ENCODE measurements around the gene GAS1. TPM values are rescaled to one million over a fixed set of nuclear protein-coding genes. Genes with fewer than 3 reads are reported as not detected.

GAS1 gene
- total RNA-seq, 1 donor from 2014 or later = 3.3 TPM

DNA sequence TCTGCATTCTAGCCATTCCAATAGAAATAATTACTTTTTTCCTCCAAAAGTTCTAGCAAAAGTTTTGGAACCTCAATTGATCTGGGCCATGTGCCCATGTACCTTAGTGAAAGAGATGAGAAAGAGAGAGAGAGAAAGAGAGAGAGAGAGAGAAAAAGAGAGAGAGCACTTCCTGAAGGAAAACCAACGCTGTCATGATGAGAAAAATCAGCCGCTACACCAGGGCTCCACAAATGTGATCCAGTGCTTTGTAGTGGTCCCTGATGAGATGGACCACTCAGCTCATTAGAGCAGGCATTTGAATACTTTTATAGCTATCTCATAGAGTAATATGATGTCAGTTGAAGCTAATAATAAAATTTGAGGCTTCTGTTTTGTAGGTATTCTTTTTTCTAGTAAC lies 7.7 kb upstream of the GAS1 start:
- no peak for DNase-seq (ENCODE audit: low read depth)
- no peak overlapping the region for H3K4me3 ChIP-seq (ENCODE audit: low read depth, low read length)
- TF ChIP-seq, protein P1, sequence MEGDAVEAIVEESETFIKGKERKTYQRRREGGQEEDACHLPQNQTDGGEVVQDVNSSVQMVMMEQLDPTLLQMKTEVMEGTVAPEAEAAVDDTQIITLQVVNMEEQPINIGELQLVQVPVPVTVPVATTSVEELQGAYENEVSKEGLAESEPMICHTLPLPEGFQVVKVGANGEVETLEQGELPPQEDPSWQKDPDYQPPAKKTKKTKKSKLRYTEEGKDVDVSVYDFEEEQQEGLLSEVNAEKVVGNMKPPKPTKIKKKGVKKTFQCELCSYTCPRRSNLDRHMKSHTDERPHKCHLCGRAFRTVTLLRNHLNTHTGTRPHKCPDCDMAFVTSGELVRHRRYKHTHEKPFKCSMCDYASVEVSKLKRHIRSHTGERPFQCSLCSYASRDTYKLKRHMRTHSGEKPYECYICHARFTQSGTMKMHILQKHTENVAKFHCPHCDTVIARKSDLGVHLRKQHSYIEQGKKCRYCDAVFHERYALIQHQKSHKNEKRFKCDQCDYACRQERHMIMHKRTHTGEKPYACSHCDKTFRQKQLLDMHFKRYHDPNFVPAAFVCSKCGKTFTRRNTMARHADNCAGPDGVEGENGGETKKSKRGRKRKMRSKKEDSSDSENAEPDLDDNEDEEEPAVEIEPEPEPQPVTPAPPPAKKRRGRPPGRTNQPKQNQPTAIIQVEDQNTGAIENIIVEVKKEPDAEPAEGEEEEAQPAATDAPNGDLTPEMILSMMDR (conservative IDR thresholded peaks at IDR 0.05; ENCODE audit: low read depth, low read length) = no peak

DNA sequence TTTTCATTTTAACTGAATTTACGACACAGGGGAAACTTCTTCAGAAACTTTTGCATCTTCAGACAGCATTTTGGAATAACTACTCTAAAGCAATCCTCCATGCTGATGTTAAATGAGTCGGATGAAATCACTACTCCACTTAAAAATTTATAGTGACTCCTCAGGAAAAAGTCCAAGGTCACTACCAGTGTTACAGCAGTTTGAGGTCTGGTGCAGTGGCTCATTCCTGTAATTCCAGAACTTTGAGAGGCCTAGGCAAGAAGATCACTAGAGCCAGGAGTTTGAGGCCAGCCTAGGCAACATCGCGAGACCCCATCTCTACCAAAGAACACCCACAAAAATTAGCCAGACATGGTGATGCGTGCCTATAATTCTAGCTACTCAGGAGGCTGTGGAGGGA lies 5.9 kb upstream of the GAS1 start:
- no peak for DNase-seq (ENCODE audit: low read depth)
- no peak overlapping the region for H3K4me3 ChIP-seq (ENCODE audit: low read depth, low read length)
- TF ChIP-seq, protein P1 (conservative IDR thresholded peaks at IDR 0.05; ENCODE audit: low read depth, low read length) = no peak

DNA sequence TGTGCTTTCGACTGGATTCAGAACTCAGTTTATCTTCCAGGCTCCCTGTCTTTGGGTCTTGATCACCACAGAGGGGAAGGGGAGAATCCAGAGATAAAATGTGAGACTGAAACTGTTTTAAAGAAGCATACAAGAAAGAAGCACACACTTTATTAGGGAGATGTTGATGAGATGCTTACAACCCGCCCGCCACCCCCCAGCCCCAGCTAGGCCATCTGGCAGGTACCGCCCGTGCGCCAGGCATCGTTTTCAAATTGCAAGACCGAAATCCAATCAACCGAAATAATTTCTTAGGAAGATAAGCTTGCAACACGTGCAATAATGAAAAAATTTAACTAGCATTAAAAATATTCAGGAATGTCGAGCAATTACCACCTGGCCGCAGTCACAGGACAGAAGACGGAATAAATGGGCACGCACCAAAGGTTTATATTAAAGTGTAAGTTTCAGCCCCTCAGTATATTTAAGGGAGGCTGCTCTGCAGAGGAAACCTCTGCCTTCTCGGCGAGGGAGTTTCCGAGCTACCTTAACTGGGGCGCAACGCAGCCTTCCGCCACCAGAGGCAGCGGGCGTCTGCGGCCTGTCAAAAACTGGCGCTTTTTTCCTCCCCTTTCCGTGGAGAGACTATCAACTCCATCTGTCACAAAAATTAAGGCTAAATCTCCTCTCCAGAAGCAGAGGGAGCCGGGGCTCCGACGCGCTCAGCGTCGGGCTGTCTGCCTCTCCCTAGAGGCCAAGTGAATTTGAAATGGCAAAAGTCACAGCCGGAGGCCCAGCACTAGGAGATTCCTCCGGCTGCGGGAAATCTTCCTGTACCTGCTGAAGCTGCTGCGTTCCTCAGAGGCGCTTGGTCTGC lies 996 bp upstream of the GAS1 start:
- DNase-seq (ENCODE audit: low read depth) = peak; percentile 31
- TF ChIP-seq, protein P1 (conservative IDR thresholded peaks at IDR 0.05; ENCODE audit: low read depth, low read length) = peak; percentile 80
- peak overlapping the region; percentile 67 for H3K4me3 ChIP-seq (ENCODE audit: low read depth, low read length)

DNA sequence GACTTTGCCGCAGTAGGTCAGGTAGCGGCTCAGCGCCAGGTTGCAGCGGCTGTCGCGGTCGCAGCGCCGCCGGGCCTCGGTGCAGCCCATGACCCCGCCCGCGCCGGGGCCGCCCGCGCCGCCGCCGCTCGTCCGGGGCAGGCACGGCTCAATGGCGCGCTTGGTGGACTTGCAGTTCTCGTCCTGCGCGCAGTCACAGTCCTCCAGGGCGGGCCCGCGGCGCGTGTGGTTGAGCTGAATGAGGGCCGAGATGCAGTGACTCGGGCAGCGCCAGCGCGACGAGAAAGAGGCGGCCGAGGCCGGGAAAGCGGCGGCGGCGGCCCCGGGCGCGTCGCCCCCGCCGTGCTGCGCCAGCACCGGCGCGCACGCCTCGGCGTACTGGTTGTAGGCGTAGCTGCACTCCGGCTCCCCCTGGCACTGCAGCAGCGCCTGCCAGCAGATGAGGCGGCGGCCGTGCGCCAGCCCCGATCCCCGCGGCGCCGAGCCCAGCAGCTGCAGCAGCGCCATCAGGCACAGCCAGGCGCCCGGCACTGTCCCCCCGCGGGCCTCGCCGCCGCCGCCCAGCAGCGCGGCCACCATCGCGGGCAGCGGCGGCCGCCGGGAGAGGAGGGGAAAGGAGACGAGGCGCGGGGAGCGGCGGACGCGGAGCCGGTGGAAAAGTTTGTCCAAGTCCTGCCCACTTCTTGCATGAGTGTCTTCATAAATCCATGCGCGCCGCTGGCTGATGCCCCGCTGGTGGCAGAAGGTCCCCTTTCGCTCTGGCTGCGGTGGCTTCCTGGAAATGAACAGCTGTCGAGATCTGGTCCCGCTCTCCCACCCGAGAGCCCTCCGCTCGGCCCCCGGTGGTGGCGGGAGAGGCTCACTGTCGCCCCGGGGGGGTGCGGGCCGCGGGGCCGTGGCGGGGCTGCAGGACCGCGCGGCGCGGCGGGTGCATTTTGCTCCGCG lies 833 bp downstream of the GAS1 start:
- DNase-seq (ENCODE audit: low read depth) = no peak
- TF ChIP-seq, protein P1 (conservative IDR thresholded peaks at IDR 0.05; ENCODE audit: low read depth, low read length) = no peak

DNA sequence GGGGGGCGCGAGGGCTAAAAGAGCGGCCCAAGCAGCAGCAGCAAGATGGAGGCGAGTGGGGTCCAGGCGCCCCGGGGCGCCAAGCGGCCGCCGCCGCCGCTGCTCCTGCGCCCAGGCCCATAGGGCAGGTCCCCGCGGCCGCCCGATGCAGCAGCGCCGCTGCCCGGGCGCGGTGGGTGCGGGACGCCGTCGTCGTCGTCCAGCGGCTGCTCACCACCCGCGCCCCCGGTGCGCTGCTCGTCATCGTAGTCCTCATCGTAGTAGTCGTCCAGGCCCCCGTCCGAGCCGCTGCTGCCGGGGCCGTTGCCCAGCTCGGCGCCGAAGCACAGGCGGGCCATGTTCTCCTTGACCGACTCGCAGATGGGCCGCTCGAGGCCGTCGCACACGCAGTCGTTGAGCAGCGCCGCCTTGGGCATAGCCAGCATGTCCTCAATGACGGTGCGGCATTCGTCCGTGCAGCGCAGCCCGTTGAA lies 1.5 kb downstream of the GAS1 start:
- peak overlapping the region; percentile 67 for H3K4me3 ChIP-seq (ENCODE audit: low read depth, low read length)
- no peak for DNase-seq (ENCODE audit: low read depth)
- TF ChIP-seq, protein P1 (conservative IDR thresholded peaks at IDR 0.05; ENCODE audit: low read depth, low read length) = no peak

More for the DNA sequence above, 833 bp downstream of the GAS1 start:
- H3K4me3 ChIP-seq (ENCODE audit: low read depth, low read length) = peak overlapping the region; percentile 67

DNA sequence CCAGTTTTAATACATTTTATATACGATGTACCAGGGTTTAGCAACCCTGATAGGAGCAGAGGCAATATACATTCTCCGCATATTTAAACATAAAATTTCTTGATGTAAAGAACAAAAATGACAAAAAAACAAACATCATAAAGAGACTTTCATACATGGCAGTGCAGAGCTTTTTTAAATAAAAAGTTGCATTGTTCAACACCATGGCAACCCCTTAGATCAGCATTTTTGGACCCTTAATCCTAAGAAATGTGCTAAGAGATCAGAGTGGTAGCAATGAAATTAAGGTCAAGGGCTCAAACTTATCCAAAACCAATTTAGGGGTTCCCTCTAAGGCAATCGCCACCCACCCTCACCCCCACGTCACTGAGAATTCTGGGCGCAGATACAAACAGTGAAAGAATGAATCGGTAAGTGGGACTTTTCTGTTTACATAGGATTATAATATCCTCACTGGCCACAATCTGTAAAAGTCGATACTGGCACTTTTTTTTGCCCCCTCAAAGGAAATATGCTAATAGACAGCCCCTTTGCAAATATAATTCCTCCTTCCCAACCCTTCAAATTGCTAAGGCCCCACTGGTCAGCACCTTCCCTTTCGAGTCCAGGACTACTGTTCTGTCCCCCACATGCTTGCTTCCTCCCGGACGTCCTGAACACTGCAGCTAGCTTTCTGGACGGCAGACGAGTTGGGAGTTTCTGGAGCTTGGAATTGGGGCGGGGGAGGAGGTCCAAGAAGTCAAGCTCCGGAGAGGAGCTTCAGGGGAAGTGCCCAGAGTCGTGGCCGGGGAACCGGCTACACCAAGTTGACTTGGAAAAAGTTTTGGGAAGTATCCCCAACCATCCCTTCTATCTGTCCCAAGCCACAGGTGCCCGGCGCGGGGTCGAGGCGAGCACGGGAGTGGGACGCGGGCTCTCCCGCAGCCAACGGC lies 2.2 kb downstream of the GAS1 start:
- TF ChIP-seq, protein P1 (conservative IDR thresholded peaks at IDR 0.05; ENCODE audit: low read depth, low read length) = no peak
- H3K4me3 ChIP-seq (ENCODE audit: low read depth, low read length) = peak overlapping the region; percentile 67
- DNase-seq (ENCODE audit: low read depth) = no peak

All from epithelial cell of proximal tubule (primary cell).